Activated T-helper 1 cell treated with anti-CD3 and anti-CD28 coated beads, Interleukin-12 subunit alpha, Interleukin-12 subunit beta, Interleukin-2, Interleukin-4 antibody, amounts not matched to agents 30 ng/mL and 10 ng/mL and 1 ng/mL, durations not matched to agents 14 hours and 24 hours and 36 hours (primary cell): ENCODE measurements around the gene ACP5. TPM values are rescaled to one million over a fixed set of nuclear protein-coding genes. Genes with fewer than 3 reads are reported as not detected.

Experiments used
- DNase-seq: peaks from one replicate; pipeline ENCODE4 v3.0.0; 2021; ENCODE audit warnings: low spot score
- H3K27ac Mint-ChIP-seq: one replicate; pipeline ENCODE4 v1.8.0; 2021; ENCODE audit warnings: mild to moderate bottlenecking, mixed read lengths
- H3K27me3 Mint-ChIP-seq: one replicate; pipeline ENCODE4 v1.8.0; 2022; ENCODE audit warnings: mild to moderate bottlenecking, moderate library complexity, mixed read lengths; ENCODE audit not compliant: insufficient read depth
- H3K36me3 Mint-ChIP-seq: one replicate; pipeline ENCODE4 v1.8.0; 2021; ENCODE audit warnings: low read depth, mixed read lengths
- H3K4me1 Mint-ChIP-seq: one replicate; pipeline ENCODE4 v1.8.0; 2021; ENCODE audit warnings: low read depth, mixed read lengths
- H3K4me3 Mint-ChIP-seq: one replicate; pipeline ENCODE4 v1.8.0; 2021; ENCODE audit warnings: mild to moderate bottlenecking, moderate library complexity, mixed read lengths
- H3K9me3 Mint-ChIP-seq: one replicate; pipeline ENCODE4 v1.8.0; 2021; ENCODE audit warnings: mixed read lengths
- intact Hi-C: fragments of 100-400 bp; cut with micrococcal nuclease; formaldehyde crosslinking; loops from one replicate; pipeline ENCODE4 v1.15.1; 2024
- total RNA-seq: library from RNA; stranded (reverse); gene quantifications from 2 replicates; pipeline ENCODE4 v1.2.3, GENCODE V29; 2022

The ACP5 gene
- total RNA-seq, 1 donor from 2014 or later = 12.0 TPM

- Mint-ChIP-seq H3K36me3 (peaks cover 10% of the 10 kb centered on the region), H3K9me3 (no peaks in the 10 kb centered on the region), H3K4me1 (peaks cover 22% of the 10 kb centered on the region), H3K27me3 (no peaks in the 10 kb centered on the region), H3K27ac (no peak overlapping the region), H3K4me3 (no peak overlapping the region)
- DNase-seq = no peak
- intact Hi-C loops = no loop called here
These were observed 24.6 kb downstream of the ACP5 start for GRCh38 chr19:11552666-11553372.

GRCh38 chr19:11551603-11552235 is 25.7 kb downstream of the ACP5 start:
- DNase-seq = no peak
- peaks cover 15% of the 10 kb centered on the region for H3K4me1 Mint-ChIP-seq
- intact Hi-C loops = no loop called here
- no peak overlapping the region for H3K27ac Mint-ChIP-seq
- H3K36me3 Mint-ChIP-seq = peaks cover 10% of the 10 kb centered on the region
- no peaks in the 10 kb centered on the region for H3K9me3 Mint-ChIP-seq
- H3K4me3 Mint-ChIP-seq = no peak overlapping the region
- H3K27me3 Mint-ChIP-seq = no peaks in the 10 kb centered on the region

DNA sequence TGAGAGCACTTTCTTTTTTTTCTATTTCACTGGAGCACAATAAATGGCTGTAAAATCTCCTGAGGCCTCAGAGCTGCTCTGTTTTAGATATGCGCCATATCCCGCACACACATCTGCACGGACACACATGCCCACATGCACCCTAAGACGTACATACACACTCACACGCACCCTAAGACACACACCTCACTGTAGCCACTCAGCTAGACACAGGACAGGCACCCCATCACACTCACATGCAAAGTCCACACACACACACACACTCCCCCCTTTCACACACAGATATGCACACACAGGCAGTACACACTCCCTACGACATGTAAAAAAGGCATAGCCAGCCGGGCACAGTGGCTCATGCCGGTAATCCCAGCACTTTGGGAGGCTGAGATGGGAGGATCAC is 27.2 kb downstream of the ACP5 start:
- peaks cover 6% of the 10 kb centered on the region for H3K36me3 Mint-ChIP-seq
- no peak for DNase-seq
- H3K9me3 Mint-ChIP-seq = no peaks in the 10 kb centered on the region
- H3K4me1 Mint-ChIP-seq = peaks cover 7% of the 10 kb centered on the region
- intact Hi-C loops = no loop called here
- no peak overlapping the region for H3K27ac Mint-ChIP-seq
- H3K4me3 Mint-ChIP-seq = no peak overlapping the region
- H3K27me3 Mint-ChIP-seq = no peaks in the 10 kb centered on the region

DNA sequence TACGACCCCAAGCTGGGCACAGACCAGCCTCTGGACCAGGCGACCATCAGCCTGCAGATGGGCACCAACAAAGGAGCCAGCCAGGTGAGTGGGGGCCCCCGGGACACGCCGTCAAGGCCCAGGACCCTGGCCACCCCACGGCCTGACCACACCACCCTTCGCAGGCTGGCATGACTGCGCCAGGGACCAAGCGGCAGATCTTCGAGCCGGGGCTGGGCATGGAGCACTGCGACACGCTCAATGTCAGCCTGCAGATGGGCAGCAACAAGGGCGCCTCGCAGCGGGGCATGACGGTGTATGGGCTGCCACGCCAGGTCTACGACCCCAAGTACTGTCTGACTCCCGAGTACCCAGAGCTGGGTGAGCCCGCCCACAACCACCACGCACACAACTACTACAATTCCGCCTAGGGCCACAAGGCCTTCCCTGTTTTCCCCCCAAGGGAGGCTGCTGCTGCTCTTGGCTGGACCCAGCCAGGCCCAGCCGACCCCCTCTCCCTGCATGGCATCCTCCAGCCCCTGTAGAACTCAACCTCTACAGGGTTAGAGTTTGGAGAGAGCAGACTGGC is 28.0 kb downstream of the ACP5 start:
- Mint-ChIP-seq H3K4me3 (no peak overlapping the region), H3K4me1 (peaks cover 5% of the 10 kb centered on the region), H3K27me3 (no peaks in the 10 kb centered on the region), H3K27ac (no peak overlapping the region), H3K36me3 (peaks cover 4% of the 10 kb centered on the region), H3K9me3 (no peaks in the 10 kb centered on the region)
- intact Hi-C loops = no loop called here
- DNase-seq = no peak

GRCh38 chr19:11547929-11548700 is 29.3 kb downstream of the ACP5 start:
- Mint-ChIP-seq H3K4me3 (no peak overlapping the region), H3K9me3 (no peaks in the 10 kb centered on the region), H3K27ac (no peak overlapping the region), H3K4me1 (no peaks in the 10 kb centered on the region), H3K27me3 (no peaks in the 10 kb centered on the region), H3K36me3 (no peaks in the 10 kb centered on the region)
- intact Hi-C loops = no loop called here
- no peak for DNase-seq

DNA sequence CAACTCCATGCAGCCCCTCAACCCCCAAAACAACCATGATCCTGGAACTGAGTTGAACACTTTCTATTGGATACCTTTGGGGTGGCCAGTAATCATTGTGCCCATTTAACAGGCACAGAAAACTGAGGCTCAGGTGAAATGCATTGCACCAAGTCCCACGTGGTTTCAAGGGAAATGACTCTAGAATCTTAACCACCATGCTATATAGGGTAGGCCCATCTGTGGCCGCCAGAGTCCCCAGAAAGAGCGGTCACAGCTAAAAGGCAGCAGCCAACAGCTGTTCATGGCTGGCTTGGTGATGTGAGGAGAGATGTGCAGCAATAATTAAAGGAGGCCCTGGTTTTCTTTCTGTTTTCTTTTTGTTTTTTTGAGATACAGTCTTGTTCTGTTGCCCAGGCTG is 36.2 kb downstream of the ACP5 start:
- no peak overlapping the region for H3K4me3 Mint-ChIP-seq
- H3K36me3 Mint-ChIP-seq = no peaks in the 10 kb centered on the region
- H3K27me3 Mint-ChIP-seq = peaks cover 12% of the 10 kb centered on the region
- intact Hi-C loops = no loop called here
- no peaks in the 10 kb centered on the region for H3K4me1 Mint-ChIP-seq
- DNase-seq = no peak
- no peaks in the 10 kb centered on the region for H3K9me3 Mint-ChIP-seq
- H3K27ac Mint-ChIP-seq = no peak overlapping the region

- no peak for DNase-seq
- Mint-ChIP-seq H3K36me3 (no peaks in the 10 kb centered on the region), H3K4me3 (no peak overlapping the region), H3K27ac (no peak overlapping the region), H3K27me3 (peaks cover 12% of the 10 kb centered on the region), H3K4me1 (peaks cover 2% of the 10 kb centered on the region), H3K9me3 (no peaks in the 10 kb centered on the region)
- intact Hi-C loops = no loop called here
These were observed 36.8 kb downstream of the ACP5 start for GRCh38 chr19:11540645-11541044.

GRCh38 chr19:11539495-11540365 is 37.7 kb downstream of the ACP5 start:
- peaks cover 12% of the 10 kb centered on the region for H3K27me3 Mint-ChIP-seq
- DNase-seq = no peak
- H3K4me1 Mint-ChIP-seq = peaks cover 6% of the 10 kb centered on the region
- intact Hi-C loops = no loop called here
- H3K4me3 Mint-ChIP-seq = no peak overlapping the region
- H3K9me3 Mint-ChIP-seq = no peaks in the 10 kb centered on the region
- no peaks in the 10 kb centered on the region for H3K36me3 Mint-ChIP-seq
- H3K27ac Mint-ChIP-seq = no peak overlapping the region

- DNase-seq = no peak
- intact Hi-C loops = no loop called here
- H3K27ac Mint-ChIP-seq = no peak within 1 kb of the TSS
- H3K27me3 Mint-ChIP-seq = peaks cover 12% of the 10 kb centered on the region
- H3K36me3 Mint-ChIP-seq = no peaks in the 10 kb centered on the region
- peaks cover 6% of the 10 kb centered on the region for H3K4me1 Mint-ChIP-seq
- H3K4me3 Mint-ChIP-seq = no peak within 1 kb of the TSS
- no peaks in the 10 kb centered on the region for H3K9me3 Mint-ChIP-seq
These were observed 39.0 kb downstream of the ACP5 start, which contains the start of gene CNN1 for GRCh38 chr19:11538232-11539036. CNN1 (plus strand) TSS chr19:11538851; CDS start chr19:11538928, 77 bp downstream.

DNA sequence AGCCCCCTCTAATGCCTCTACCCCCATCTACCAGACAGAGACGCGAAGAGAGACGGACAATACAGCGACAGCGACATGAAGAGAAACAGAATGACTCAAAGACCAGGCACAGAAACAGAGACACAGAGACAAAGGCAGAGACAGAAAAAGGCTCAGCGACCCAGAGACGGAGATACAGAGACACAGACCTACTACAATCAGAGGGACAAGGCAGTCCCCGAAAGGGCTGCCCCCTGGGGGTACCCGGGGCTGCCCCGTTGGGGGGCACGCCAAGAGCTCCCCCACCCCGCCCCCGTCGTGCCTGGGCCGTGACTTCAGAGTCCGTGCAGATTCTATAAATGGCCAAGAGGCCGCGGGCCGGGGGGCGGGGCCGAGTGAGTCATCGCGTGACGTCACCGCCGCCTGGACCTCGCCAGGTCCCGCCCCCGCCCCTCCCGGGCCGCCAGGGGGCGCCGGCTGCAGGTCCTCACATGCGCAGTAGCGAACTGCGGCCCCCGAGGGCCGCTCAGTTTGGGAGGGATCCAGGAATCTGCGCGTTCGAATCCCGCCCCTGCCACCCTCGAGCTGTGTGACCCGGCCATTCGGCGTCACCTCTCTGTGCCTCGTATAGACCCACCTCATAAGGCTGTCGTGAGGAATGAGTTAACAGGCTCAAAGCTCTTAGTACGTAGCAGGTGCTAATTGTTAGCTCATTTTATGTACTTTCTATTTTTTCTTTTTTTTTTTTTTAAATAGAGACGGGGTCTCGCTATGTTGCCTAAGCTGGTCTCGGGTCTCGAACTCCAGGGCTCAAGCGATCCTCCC is 41.5 kb downstream of the ACP5 start:
- Mint-ChIP-seq H3K27me3 (peaks cover 12% of the 10 kb centered on the region), H3K9me3 (no peaks in the 10 kb centered on the region), H3K4me3 (peak overlapping the region; percentile 59), H3K27ac (peak overlapping the region; percentile 71), H3K36me3 (no peaks in the 10 kb centered on the region), H3K4me1 (peaks cover 15% of the 10 kb centered on the region)
- intact Hi-C loops = loop anchor here (1.0 kb wide), 2 partner anchors 23 to 51 kb away; partner anchors contain the start of gene ELOF1
- DNase-seq = peak; percentile 83

DNA sequence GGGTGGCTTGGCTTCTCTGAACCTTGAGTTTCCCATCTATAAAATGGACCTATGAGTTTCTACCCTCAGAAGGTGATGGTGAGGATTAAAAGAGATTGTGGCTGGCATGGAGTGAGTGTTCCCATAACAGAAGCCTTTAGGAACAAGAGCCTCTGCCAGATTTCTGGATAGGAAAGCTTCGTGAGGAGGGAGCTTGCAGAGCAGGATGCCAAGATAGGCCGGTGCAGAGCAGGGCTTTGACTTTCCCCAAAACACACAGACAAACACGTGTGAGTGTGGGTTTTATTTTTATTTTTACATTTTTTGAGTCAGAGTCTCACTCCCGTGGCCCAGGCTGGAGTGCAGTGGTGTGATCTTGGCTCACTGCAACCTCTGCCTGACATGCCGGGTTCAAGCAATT is 42.5 kb downstream of the ACP5 start:
- DNase-seq = no peak
- Mint-ChIP-seq H3K27ac (peak overlapping the region; percentile 56), H3K4me3 (no peak overlapping the region), H3K27me3 (peaks cover 12% of the 10 kb centered on the region), H3K4me1 (peaks cover 15% of the 10 kb centered on the region), H3K36me3 (no peaks in the 10 kb centered on the region), H3K9me3 (no peaks in the 10 kb centered on the region)
- intact Hi-C loops = no loop called here
